GOT3 (cell line): ENCODE data around the gene TRPM3.

Source experiments
- DNase-seq: peaks from one replicate; lab custom pipeline; 2025; ENCODE audit warnings: mixed read lengths; lab: John Stamatoyannopoulos, UW

The TRPM3 gene

GRCh38 chr9:70579686-70580085 is 541.7 kb downstream of the TRPM3 start:
- no peak for DNase-seq

- DNase-seq = no peak
Observed at GRCh38 chr9:70578720-70579119, 542.7 kb downstream of the TRPM3 start.

GRCh38 chr9:70577671-70578070 is 543.8 kb downstream of the TRPM3 start:
- no peak for DNase-seq

- no peak for DNase-seq
Observed at GRCh38 chr9:70576116-70576515, 545.3 kb downstream of the TRPM3 start.

GRCh38 chr9:70574151-70574837 is 547.1 kb downstream of the TRPM3 start:
- DNase-seq = no peak

GRCh38 chr9:70573308-70573707 is 548.1 kb downstream of the TRPM3 start:
- DNase-seq = no peak

- no peak for DNase-seq
Observed at GRCh38 chr9:70571258-70571657, 550.2 kb downstream of the TRPM3 start.

GRCh38 chr9:70569791-70570190 is 551.6 kb downstream of the TRPM3 start:
- DNase-seq = no peak

- DNase-seq = no peak
Observed at GRCh38 chr9:70569070-70569772, 552.2 kb downstream of the TRPM3 start.

GRCh38 chr9:70567511-70567910 is 553.9 kb downstream of the TRPM3 start:
- no peak for DNase-seq

GRCh38 chr9:70566751-70567150 is 554.7 kb downstream of the TRPM3 start:
- no peak for DNase-seq

- no peak for DNase-seq
Observed at GRCh38 chr9:70566066-70566465, 555.4 kb downstream of the TRPM3 start.

- no peak for DNase-seq
Observed at GRCh38 chr9:70564468-70565335, 556.7 kb downstream of the TRPM3 start.

GRCh38 chr9:70563431-70564204 is 557.8 kb downstream of the TRPM3 start:
- no peak for DNase-seq

GRCh38 chr9:70563010-70563409 is 558.4 kb downstream of the TRPM3 start:
- no peak for DNase-seq

GRCh38 chr9:70561786-70562395 is 559.5 kb downstream of the TRPM3 start:
- DNase-seq = no peak

GRCh38 chr9:70561111-70561510 is 560.3 kb downstream of the TRPM3 start:
- DNase-seq = no peak

- DNase-seq = no peak
Observed at GRCh38 chr9:70559102-70559501, 562.3 kb downstream of the TRPM3 start.

- DNase-seq = no peak
Observed at GRCh38 chr9:70557661-70558369, 563.6 kb downstream of the TRPM3 start.

- no peak for DNase-seq
Observed at GRCh38 chr9:70556771-70557170, 564.6 kb downstream of the TRPM3 start.

- no peak for DNase-seq
Observed at GRCh38 chr9:70554881-70555280, 566.5 kb downstream of the TRPM3 start.
